ENCODE results near the gene DIAPH2. TPM values are rescaled to one million over a fixed set of nuclear protein-coding genes. Genes with fewer than 3 reads are reported as not detected.

The DIAPH2 gene
- total and polyA plus RNA-seq, 2 experiments from 2014 or later: 16.2 to 56.6 TPM

DNA sequence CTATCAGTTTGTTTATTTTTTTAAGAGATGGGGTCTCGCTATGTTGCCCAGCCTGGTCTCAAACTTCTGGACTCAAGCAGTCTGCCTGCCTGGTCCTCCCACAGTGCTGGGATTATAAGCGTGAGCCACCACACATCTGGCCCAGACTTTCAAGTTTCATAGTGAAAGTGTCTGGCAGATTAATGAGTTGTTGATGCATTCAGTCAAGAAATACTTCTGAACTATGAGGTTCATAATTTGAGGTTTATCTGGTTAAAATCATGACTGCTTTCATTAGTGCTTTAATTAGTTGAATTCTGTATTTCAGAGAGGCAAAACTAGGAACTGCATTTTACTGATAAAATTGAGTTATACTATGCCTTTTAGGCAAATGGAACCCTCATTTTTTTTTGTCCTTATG is 837.7 kb downstream of the DIAPH2 start:
- no peak overlapping the region for H3K27ac Mint-ChIP-seq
- H3K4me1 Mint-ChIP-seq: peaks cover 10% of the 10 kb centered on the region
- no peaks in the 10 kb centered on the region for H3K36me3 ChIP-seq (ENCODE audit: insufficient read depth)
- H3K27me3 Mint-ChIP-seq (ENCODE audit: insufficient read depth, low read depth, poor library complexity): no peaks in the 10 kb centered on the region
- no peaks in the 10 kb centered on the region for H3F3A ChIP-seq (replicated peaks; ENCODE audit: low read depth)
- no peaks in the 10 kb centered on the region for H3K27me3 ChIP-seq (ENCODE audit: insufficient read depth)
- H3K9me2 ChIP-seq (ENCODE audit: insufficient read depth): no peaks in the 10 kb centered on the region
- TF ChIP-seq JUNB (IDR thresholded peaks at IDR 0.05; ENCODE audit: unreplicated experiment): no peak
- TF ChIP-seq EZH2phosphoT487 (IDR thresholded peaks at IDR 0.05; ENCODE audit: unreplicated experiment): no peak
- TF ChIP-seq, protein P1, sequence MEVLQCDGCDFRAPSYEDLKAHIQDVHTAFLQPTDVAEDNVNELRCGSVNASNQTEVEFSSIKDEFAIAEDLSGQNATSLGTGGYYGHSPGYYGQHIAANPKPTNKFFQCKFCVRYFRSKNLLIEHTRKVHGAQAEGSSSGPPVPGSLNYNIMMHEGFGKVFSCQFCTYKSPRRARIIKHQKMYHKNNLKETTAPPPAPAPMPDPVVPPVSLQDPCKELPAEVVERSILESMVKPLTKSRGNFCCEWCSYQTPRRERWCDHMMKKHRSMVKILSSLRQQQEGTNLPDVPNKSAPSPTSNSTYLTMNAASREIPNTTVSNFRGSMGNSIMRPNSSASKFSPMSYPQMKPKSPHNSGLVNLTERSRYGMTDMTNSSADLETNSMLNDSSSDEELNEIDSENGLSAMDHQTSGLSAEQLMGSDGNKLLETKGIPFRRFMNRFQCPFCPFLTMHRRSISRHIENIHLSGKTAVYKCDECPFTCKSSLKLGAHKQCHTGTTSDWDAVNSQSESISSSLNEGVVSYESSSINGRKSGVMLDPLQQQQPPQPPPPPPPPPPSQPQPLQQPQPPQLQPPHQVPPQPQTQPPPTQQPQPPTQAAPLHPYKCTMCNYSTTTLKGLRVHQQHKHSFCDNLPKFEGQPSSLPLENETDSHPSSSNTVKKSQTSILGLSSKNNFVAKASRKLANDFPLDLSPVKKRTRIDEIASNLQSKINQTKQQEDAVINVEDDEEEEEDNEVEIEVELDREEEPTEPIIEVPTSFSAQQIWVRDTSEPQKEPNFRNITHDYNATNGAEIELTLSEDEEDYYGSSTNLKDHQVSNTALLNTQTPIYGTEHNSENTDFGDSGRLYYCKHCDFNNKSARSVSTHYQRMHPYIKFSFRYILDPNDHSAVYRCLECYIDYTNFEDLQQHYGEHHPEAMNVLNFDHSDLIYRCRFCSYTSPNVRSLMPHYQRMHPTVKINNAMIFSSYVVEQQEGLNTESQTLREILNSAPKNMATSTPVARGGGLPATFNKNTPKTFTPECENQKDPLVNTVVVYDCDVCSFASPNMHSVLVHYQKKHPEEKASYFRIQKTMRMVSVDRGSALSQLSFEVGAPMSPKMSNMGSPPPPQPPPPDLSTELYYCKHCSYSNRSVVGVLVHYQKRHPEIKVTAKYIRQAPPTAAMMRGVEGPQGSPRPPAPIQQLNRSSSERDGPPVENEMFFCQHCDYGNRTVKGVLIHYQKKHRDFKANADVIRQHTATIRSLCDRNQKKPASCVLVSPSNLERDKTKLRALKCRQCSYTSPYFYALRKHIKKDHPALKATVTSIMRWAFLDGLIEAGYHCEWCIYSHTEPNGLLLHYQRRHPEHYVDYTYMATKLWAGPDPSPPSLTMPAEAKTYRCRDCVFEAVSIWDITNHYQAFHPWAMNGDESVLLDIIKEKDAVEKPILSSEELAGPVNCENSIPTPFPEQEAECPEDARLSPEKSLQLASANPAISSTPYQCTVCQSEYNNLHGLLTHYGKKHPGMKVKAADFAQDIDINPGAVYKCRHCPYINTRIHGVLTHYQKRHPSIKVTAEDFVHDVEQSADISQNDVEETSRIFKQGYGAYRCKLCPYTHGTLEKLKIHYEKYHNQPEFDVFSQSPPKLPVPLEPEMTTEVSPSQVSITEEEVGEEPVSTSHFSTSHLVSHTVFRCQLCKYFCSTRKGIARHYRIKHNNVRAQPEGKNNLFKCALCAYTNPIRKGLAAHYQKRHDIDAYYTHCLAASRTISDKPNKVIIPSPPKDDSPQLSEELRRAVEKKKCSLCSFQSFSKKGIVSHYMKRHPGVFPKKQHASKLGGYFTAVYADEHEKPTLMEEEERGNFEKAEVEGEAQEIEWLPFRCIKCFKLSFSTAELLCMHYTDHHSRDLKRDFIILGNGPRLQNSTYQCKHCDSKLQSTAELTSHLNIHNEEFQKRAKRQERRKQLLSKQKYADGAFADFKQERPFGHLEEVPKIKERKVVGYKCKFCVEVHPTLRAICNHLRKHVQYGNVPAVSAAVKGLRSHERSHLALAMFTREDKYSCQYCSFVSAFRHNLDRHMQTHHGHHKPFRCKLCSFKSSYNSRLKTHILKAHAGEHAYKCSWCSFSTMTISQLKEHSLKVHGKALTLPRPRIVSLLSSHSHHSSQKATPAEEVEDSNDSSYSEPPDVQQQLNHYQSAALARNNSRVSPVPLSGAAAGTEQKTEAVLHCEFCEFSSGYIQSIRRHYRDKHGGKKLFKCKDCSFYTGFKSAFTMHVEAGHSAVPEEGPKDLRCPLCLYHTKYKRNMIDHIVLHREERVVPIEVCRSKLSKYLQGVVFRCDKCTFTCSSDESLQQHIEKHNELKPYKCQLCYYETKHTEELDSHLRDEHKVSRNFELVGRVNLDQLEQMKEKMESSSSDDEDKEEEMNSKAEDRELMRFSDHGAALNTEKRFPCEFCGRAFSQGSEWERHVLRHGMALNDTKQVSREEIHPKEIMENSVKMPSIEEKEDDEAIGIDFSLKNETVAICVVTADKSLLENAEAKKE (CRISPR knock-in tag; IDR thresholded peaks at IDR 0.05): no peak
- no peak for TF ChIP-seq NANOG (IDR thresholded peaks at IDR 0.05; ENCODE audit: borderline replicate concordance)
- TF ChIP-seq, protein P2, sequence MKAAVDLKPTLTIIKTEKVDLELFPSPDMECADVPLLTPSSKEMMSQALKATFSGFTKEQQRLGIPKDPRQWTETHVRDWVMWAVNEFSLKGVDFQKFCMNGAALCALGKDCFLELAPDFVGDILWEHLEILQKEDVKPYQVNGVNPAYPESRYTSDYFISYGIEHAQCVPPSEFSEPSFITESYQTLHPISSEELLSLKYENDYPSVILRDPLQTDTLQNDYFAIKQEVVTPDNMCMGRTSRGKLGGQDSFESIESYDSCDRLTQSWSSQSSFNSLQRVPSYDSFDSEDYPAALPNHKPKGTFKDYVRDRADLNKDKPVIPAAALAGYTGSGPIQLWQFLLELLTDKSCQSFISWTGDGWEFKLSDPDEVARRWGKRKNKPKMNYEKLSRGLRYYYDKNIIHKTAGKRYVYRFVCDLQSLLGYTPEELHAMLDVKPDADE (IDR thresholded peaks at IDR 0.05): no peak
- no peak for TF ChIP-seq ZNF331 (CRISPR knock-in tag; IDR thresholded peaks at IDR 0.05; ENCODE audit: low read depth)
- TF ChIP-seq, protein P3, sequence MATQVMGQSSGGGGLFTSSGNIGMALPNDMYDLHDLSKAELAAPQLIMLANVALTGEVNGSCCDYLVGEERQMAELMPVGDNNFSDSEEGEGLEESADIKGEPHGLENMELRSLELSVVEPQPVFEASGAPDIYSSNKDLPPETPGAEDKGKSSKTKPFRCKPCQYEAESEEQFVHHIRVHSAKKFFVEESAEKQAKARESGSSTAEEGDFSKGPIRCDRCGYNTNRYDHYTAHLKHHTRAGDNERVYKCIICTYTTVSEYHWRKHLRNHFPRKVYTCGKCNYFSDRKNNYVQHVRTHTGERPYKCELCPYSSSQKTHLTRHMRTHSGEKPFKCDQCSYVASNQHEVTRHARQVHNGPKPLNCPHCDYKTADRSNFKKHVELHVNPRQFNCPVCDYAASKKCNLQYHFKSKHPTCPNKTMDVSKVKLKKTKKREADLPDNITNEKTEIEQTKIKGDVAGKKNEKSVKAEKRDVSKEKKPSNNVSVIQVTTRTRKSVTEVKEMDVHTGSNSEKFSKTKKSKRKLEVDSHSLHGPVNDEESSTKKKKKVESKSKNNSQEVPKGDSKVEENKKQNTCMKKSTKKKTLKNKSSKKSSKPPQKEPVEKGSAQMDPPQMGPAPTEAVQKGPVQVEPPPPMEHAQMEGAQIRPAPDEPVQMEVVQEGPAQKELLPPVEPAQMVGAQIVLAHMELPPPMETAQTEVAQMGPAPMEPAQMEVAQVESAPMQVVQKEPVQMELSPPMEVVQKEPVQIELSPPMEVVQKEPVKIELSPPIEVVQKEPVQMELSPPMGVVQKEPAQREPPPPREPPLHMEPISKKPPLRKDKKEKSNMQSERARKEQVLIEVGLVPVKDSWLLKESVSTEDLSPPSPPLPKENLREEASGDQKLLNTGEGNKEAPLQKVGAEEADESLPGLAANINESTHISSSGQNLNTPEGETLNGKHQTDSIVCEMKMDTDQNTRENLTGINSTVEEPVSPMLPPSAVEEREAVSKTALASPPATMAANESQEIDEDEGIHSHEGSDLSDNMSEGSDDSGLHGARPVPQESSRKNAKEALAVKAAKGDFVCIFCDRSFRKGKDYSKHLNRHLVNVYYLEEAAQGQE (IDR thresholded peaks at IDR 0.05; ENCODE audit: unreplicated experiment): no peak
- TF ChIP-seq ZNF114 (CRISPR knock-in tag; IDR thresholded peaks at IDR 0.05): no peak
- TF ChIP-seq, protein P4, sequence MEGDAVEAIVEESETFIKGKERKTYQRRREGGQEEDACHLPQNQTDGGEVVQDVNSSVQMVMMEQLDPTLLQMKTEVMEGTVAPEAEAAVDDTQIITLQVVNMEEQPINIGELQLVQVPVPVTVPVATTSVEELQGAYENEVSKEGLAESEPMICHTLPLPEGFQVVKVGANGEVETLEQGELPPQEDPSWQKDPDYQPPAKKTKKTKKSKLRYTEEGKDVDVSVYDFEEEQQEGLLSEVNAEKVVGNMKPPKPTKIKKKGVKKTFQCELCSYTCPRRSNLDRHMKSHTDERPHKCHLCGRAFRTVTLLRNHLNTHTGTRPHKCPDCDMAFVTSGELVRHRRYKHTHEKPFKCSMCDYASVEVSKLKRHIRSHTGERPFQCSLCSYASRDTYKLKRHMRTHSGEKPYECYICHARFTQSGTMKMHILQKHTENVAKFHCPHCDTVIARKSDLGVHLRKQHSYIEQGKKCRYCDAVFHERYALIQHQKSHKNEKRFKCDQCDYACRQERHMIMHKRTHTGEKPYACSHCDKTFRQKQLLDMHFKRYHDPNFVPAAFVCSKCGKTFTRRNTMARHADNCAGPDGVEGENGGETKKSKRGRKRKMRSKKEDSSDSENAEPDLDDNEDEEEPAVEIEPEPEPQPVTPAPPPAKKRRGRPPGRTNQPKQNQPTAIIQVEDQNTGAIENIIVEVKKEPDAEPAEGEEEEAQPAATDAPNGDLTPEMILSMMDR (conservative IDR thresholded peaks at IDR 0.05; ENCODE audit: low read depth in 2 of 2): no peak
- TF ChIP-seq CREB1 (CRISPR knock-in tag; IDR thresholded peaks at IDR 0.05; ENCODE audit: low read depth): no peak
- no peak for TF ChIP-seq STAT1 (IDR thresholded peaks at IDR 0.05; ENCODE audit: unreplicated experiment)
- no peak for TF ChIP-seq EZH2 (IDR thresholded peaks at IDR 0.05; ENCODE audit: low read depth, unreplicated experiment)
- H2AFZ ChIP-seq: no peak overlapping the region
- no peaks in the 10 kb centered on the region for H4K20me1 ChIP-seq (replicated peaks; ENCODE audit: insufficient read depth)
- no peak overlapping the region for H3K4me3 Mint-ChIP-seq
- no peak overlapping the region for H3K4me3 ChIP-seq
- H3K4me1 ChIP-seq (ENCODE audit: insufficient read depth): no peaks in the 10 kb centered on the region
- ATAC-seq (no peak), DNase-seq (ENCODE audit: low spot score) (no peak)
- H3K27ac ChIP-seq (ENCODE audit: low read depth): no peak overlapping the region
- no peaks in the 10 kb centered on the region for H3K36me3 Mint-ChIP-seq (ENCODE audit: low read depth)
- H3K9me3 Mint-ChIP-seq: no peaks in the 10 kb centered on the region
- H3K4me2 ChIP-seq: no peak overlapping the region
- H3K79me2 ChIP-seq (replicated peaks; ENCODE audit: insufficient read depth): no peaks in the 10 kb centered on the region

Data from GM23338 (cell line).